Tibial nerve (tissue), 4 donors: ENCODE measurements around the gene SPTLC1. TPM values are rescaled to one million over a fixed set of nuclear protein-coding genes. Genes with fewer than 3 reads are reported as not detected.

ENCODE experiments used
- DNase-seq, 2 donors: peaks; one replicate each; pipeline ENCODE4 v3.0.0-alpha.2; 2019; ENCODE audit warnings: low spot score in 2 of 2
- H3K27ac ChIP-seq, 4 donors: fragments of 200-600 bp; sonication (generic) in 3 of 4; one replicate each; pipeline ENCODE4 v1.5.1; 2017 to 2019; ENCODE audit warnings: mild to moderate bottlenecking in 1 of 4
- H3K27me3 ChIP-seq, 2 donors: fragments of 200-600 bp; sonication (generic) in 1 of 2; one replicate each; pipeline versions ENCODE4 v1.5.1 to v1.6.0; 2017 to 2019
- H3K36me3 ChIP-seq, 3 donors: fragments of 200-600 bp; sonication (generic); one replicate each; pipeline ENCODE4 v1.5.1; 2018 to 2019
- H3K4me1 ChIP-seq, 4 donors: fragments of 200-600 bp; sonication (generic) in 3 of 4; one replicate each; pipeline ENCODE4 v1.5.1; 2017 to 2019
- H3K4me3 ChIP-seq, 4 donors: fragments of 200-600 bp; sonication (generic) in 3 of 4; one replicate each; pipeline ENCODE4 v1.5.1; 2017 to 2019; ENCODE audit warnings: mild to moderate bottlenecking in 1 of 4, moderate library complexity in 1 of 4
- H3K9me3 ChIP-seq, 4 donors: fragments of 200-600 bp; sonication (generic) in 3 of 4; one replicate each; pipeline ENCODE4 v1.5.1; 2017 to 2019
- EP300 ChIP-seq, 2 donors: sonication (generic); formaldehyde crosslinking; IDR thresholded peaks; one replicate each; pipeline ENCODE4 v1.6.1; 2017; ENCODE audit warnings: antibody characterized with exemption in 2 of 2, mild to moderate bottlenecking in 1 of 2
- POLR2A ChIP-seq, 2 donors: fragments of 450-650 bp; IDR thresholded peaks; one replicate each; pipeline ENCODE4 v1.6.1; 2017; ENCODE audit warnings: antibody characterized with exemption in 2 of 2, mild to moderate bottlenecking in 2 of 2, moderate library complexity in 2 of 2
- WGBS, 2 donors: methylation state at CpG; one replicate each; pipeline ENCODE4 v1.1.5; 2018; 5-methylcytosine and 5-hydroxymethylcytosine counted together
- total RNA-seq, 4 donors: library from RNA; depleted of rRNA; stranded (reverse); fragments of >200 nt; gene quantifications; one replicate each; pipeline ENCODE4 v1.1.0, GENCODE V29; 2016
- TF ChIP-seq, protein P1 (sequence below), 5 experiments: fragments of 200-600 bp in 3 of 5; fragments of 450-650 bp in 2 of 5; sonication (generic) in 3 of 5; IDR thresholded peaks; one replicate each; pipeline ENCODE4 v1.5.1; 2016 to 2019; ENCODE audit warnings: antibody characterized with exemption in 5 of 5, mild to moderate bottlenecking in 3 of 5, moderate library complexity in 2 of 5

Gene SPTLC1
- total RNA-seq, 4 donors from 2014 or later = 67.9 to 81.8 (median 76.0) TPM

DNA sequence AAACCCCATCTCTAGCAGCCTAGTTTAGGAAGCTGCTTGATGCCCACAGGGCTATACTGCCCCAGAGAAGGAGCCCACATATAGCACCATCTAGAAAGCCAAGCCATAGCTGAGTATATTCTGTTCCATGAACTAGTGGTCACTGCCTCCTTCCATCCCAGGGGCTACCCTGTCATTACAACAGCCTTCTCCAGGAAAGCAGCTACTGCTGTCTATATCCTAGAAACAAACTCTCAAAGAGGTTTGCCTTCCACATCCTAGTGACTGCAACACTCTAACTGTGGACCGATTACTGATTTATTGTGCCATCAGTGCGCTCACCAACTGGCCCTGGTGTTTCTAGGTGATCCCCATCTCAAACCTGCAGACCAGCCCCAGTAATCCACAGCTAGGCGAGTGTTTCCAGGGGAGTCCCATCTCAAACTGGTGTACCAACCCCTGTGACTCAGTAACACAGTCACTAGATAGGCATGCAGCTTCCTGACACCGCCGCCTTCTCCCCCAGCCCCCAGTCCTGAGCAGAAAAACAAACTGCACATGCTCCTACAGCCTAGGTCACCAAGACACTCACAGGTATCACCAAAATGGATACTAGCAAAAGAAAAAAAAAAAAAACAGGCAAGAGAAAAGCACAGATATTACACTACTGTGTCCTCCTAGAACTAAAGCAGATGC lies 14.8 kb downstream of the SPTLC1 start:
- Histone ChIP-seq H3K9me3 (peaks cover 0 to 13% (median 0%) of the 10 kb centered on the region in 4 donors), H3K4me3 (no peak overlapping the region), H3K36me3 (peaks cover 0 to 50% (median 0%) of the 10 kb centered on the region in 3 donors), H3K27ac (no peak overlapping the region), H3K4me1 (peaks cover 0 to 4% (median 0%) of the 10 kb centered on the region in 4 donors), H3K27me3 (no peaks in the 10 kb centered on the region)
- WGBS, 2 donors = 97% methylated on average over 5 of the region's 5 CpGs
- no peak for TF ChIP-seq EP300 (IDR thresholded peaks at IDR 0.05)
- TF ChIP-seq, protein P1, sequence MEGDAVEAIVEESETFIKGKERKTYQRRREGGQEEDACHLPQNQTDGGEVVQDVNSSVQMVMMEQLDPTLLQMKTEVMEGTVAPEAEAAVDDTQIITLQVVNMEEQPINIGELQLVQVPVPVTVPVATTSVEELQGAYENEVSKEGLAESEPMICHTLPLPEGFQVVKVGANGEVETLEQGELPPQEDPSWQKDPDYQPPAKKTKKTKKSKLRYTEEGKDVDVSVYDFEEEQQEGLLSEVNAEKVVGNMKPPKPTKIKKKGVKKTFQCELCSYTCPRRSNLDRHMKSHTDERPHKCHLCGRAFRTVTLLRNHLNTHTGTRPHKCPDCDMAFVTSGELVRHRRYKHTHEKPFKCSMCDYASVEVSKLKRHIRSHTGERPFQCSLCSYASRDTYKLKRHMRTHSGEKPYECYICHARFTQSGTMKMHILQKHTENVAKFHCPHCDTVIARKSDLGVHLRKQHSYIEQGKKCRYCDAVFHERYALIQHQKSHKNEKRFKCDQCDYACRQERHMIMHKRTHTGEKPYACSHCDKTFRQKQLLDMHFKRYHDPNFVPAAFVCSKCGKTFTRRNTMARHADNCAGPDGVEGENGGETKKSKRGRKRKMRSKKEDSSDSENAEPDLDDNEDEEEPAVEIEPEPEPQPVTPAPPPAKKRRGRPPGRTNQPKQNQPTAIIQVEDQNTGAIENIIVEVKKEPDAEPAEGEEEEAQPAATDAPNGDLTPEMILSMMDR (IDR thresholded peaks at IDR 0.05) = no peak
- no peak for TF ChIP-seq POLR2A (IDR thresholded peaks at IDR 0.05)
- DNase-seq = no peak

DNA sequence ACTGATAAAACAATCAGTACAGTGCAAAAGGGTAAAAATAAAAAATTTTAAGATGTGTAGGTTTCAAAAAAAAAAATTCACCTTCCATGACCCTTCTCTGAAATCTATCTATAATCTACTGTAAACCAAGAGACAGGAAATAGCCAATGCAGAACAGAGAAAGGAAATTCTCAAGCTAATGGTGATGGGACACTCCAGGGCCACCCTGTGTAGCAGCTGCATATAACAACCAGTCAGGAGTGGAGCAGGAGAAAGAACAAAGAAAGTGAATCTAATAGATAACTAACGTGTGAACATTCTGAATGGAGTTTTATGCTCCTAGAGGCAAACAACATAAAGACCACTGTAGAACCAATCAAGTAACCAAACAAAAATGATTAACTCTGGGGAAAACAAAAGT lies 16.6 kb downstream of the SPTLC1 start:
- H3K36me3 ChIP-seq = peaks cover 0 to 39% (median 0%) of the 10 kb centered on the region in 3 donors
- H3K27ac ChIP-seq = no peak overlapping the region
- no peak for DNase-seq
- no peaks in the 10 kb centered on the region for H3K27me3 ChIP-seq
- H3K4me3 ChIP-seq = no peak overlapping the region
- peaks cover 0 to 13% (median 0%) of the 10 kb centered on the region in 4 donors for H3K9me3 ChIP-seq
- TF ChIP-seq EP300 (IDR thresholded peaks at IDR 0.05) (no peak), POLR2A (IDR thresholded peaks at IDR 0.05) (no peak)
- TF ChIP-seq, protein P1 (IDR thresholded peaks at IDR 0.05) = no peak
- H3K4me1 ChIP-seq = peaks cover 0 to 8% (median 0%) of the 10 kb centered on the region in 4 donors
- WGBS, 2 donors = 53 to 59% methylated on average over 1 of the region's 1 CpG

DNA sequence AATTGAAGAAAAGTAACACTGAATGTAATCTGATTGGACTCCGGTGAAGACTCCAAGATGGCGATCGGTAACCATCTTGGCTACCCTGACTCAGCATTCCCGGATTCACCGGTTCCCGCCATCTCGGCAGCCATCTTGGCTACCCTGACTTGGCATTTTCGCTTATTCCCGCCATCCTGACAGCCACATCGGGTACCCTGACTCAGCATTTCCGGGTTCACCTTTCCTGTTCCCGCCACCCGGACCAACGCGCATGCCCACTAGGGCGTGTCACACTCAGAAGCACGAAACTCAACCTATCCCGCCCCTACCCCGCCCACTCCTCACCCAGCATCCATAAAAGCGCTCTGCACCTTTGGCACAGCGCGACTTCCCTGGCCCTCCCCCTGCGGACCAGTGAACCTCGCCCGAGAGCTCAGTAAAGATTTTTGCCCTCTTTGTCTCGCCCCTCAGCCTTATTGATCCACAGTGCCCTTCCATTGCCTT lies 17.2 kb downstream of the SPTLC1 start:
- peaks cover 0 to 13% (median 0%) of the 10 kb centered on the region in 4 donors for H3K9me3 ChIP-seq
- no peaks in the 10 kb centered on the region for H3K27me3 ChIP-seq
- peak; percentile 16 to 38 for DNase-seq
- peaks cover 0 to 8% (median 0%) of the 10 kb centered on the region in 4 donors for H3K4me1 ChIP-seq
- H3K27ac ChIP-seq = no peak overlapping the region
- H3K4me3 ChIP-seq = peak overlapping the region in 2 of 4 donors; percentile 17 to 19
- H3K36me3 ChIP-seq = peaks cover 0 to 33% (median 0%) of the 10 kb centered on the region in 3 donors
- 32 to 37% methylated on average over 26 of the region's 26 CpGs for WGBS, 2 donors
- TF ChIP-seq EP300 (IDR thresholded peaks at IDR 0.05) (peak in 1 of 2 donors; percentile 9), POLR2A (IDR thresholded peaks at IDR 0.05) (no peak)

DNA sequence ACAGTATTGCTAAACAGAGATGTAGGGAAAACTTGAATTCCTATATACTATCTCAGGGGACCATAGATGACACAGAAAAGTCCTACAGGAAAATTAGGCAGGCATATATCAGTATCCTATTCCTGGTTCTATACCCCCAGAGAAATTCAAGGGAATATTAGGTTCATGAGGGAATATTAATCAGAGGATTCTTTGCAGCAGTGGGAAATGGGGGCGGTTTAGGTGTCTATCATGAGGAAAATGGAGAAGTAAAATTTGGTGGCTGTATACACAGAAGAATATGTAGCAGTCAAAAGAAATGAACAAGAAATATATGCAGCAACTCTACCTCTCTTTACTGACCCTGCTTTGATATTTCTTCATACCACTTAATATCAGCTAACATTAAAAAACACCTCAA lies 20.0 kb downstream of the SPTLC1 start:
- no peak for DNase-seq
- H3K9me3 ChIP-seq = no peaks in the 10 kb centered on the region
- 90 to 92% methylated on average over 1 of the region's 1 CpG for WGBS, 2 donors
- no peak overlapping the region for H3K27ac ChIP-seq
- peaks cover 0 to 8% (median 0%) of the 10 kb centered on the region in 4 donors for H3K4me1 ChIP-seq
- H3K4me3 ChIP-seq = no peak overlapping the region
- H3K27me3 ChIP-seq = no peaks in the 10 kb centered on the region
- peaks cover 0 to 20% (median 0%) of the 10 kb centered on the region in 3 donors for H3K36me3 ChIP-seq
- TF ChIP-seq, protein P1 (IDR thresholded peaks at IDR 0.05) = no peak
- TF ChIP-seq POLR2A (IDR thresholded peaks at IDR 0.05) (no peak), EP300 (IDR thresholded peaks at IDR 0.05) (no peak)

DNA sequence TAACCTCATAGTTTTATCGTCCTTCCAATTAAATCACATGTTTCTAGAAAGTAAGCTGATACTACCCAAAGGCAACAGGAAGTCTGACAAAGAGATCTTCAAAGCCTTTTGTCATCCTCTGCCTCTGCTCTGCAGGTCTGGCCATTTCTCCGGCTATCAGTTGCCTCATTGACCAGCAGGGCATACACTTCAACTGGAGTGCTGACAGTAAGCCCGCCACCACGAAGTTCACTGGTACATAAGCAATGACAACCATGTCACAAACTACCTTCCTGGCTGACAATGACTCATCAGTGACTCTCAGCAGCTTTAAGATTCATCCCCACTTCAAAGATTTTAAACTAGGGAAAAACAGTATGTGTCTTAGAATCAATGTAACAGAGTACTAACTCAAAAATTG lies 20.6 kb downstream of the SPTLC1 start:
- TF ChIP-seq, protein P1 (IDR thresholded peaks at IDR 0.05) = no peak
- no peak for TF ChIP-seq POLR2A (IDR thresholded peaks at IDR 0.05)
- no peak for TF ChIP-seq EP300 (IDR thresholded peaks at IDR 0.05)
- WGBS, 2 donors = 81 to 86% methylated on average over 4 of the region's 4 CpGs
- peaks cover 0 to 23% (median 0%) of the 10 kb centered on the region in 3 donors for H3K36me3 ChIP-seq
- no peaks in the 10 kb centered on the region for H3K27me3 ChIP-seq
- no peak overlapping the region for H3K27ac ChIP-seq
- no peak overlapping the region for H3K4me3 ChIP-seq
- no peaks in the 10 kb centered on the region for H3K9me3 ChIP-seq
- H3K4me1 ChIP-seq = peaks cover 0 to 8% (median 0%) of the 10 kb centered on the region in 4 donors
- no peak for DNase-seq
